TTC549 (cell line): ENCODE data around the gene TRIM65.
"Not testable (repeated sequence)": the region's sequence is repeated elsewhere in the genome, so short reads cannot be mapped to it uniquely, and the experiment has no call there.

ENCODE experiments used
- FAIRE-seq: peaks from 2 replicates; lab custom pipeline; 2012; peaks lifted over from hg19 to GRCh38; lab: Jason Lieb, UNC

Gene TRIM65

GRCh38 chr17:75895370-75896155, 1.2 kb downstream of the TRIM65 start:
- no peak for FAIRE-seq

GRCh38 chr17:75894049-75894733, 2.6 kb downstream of the TRIM65 start:
- FAIRE-seq: no peak

GRCh38 chr17:75893305-75894048, 3.3 kb downstream of the TRIM65 start:
- FAIRE-seq: no peak

- FAIRE-seq: no peak
Observed at GRCh38 chr17:75892556-75893224, 4.1 kb downstream of the TRIM65 start.

- no peak for FAIRE-seq
Observed at GRCh38 chr17:75891605-75892555, 4.9 kb downstream of the TRIM65 start.

- FAIRE-seq: no peak
Observed at GRCh38 chr17:75891022-75891604, 5.6 kb downstream of the TRIM65 start.

GRCh38 chr17:75889454-75889853, 7.3 kb downstream of the TRIM65 start:
- no peak for FAIRE-seq

GRCh38 chr17:75888484-75888883, 8.3 kb downstream of the TRIM65 start:
- no peak for FAIRE-seq

- not testable (repeated sequence) for FAIRE-seq
Observed at GRCh38 chr17:75885860-75886259, 10.9 kb downstream of the TRIM65 start.

GRCh38 chr17:75885431-75885830, 11.3 kb downstream of the TRIM65 start:
- no peak for FAIRE-seq

- no peak for FAIRE-seq
Observed at GRCh38 chr17:75881678-75882454, 14.9 kb downstream of the TRIM65 start.

- FAIRE-seq: no peak
Observed at GRCh38 chr17:75880266-75880665, 16.5 kb downstream of the TRIM65 start.

- no peak for FAIRE-seq
Observed at GRCh38 chr17:75878174-75878998, 18.4 kb downstream of the TRIM65 start, which contains the start of gene TRIM47. Gene TRIM47, minus strand, starts transcription at chr17:75878581. Its CDS starts 33 bp downstream, at chr17:75878548.

- FAIRE-seq: no peak
Observed at GRCh38 chr17:75877752-75878173, 19.0 kb downstream of the TRIM65 start.

GRCh38 chr17:75876938-75877751, 19.6 kb downstream of the TRIM65 start:
- no peak for FAIRE-seq

GRCh38 chr17:75876190-75876937, 20.4 kb downstream of the TRIM65 start:
- FAIRE-seq: no peak

- no peak for FAIRE-seq
Observed at GRCh38 chr17:75875940-75876189, 20.9 kb downstream of the TRIM65 start.
